Astrocyte (in vitro differentiated cells and primary cell): Measurements from ENCODE around the gene CDK17. TPM values are rescaled to one million over a fixed set of nuclear protein-coding genes. Genes with fewer than 3 reads are reported as not detected.

Experiments
- DNase-seq: peaks from one replicate; pipeline ENCODE4 v3.0.0-alpha.2; 2010; ENCODE audit warnings: low read depth
- FAIRE-seq: peaks from 2 replicates; lab custom pipeline; 2011; peaks lifted over from hg19 to GRCh38; lab: Jason Lieb, UNC
- H2AFZ ChIP-seq: 2 replicates; pipeline ENCODE4 v1.6.0; 2012; ENCODE audit warnings: low read depth, low read length, inconsistent platforms
- H3K27ac ChIP-seq: 2 replicates; pipeline ENCODE4 v1.5.1; 2011; ENCODE audit warnings: low read depth, low read length, inconsistent platforms
- H3K27me3 ChIP-seq: 2 replicates; pipeline ENCODE4 v1.6.0; 2011; ENCODE audit warnings: low read length, inconsistent platforms; ENCODE audit not compliant: insufficient read depth
- H3K36me3 ChIP-seq: 2 replicates; pipeline ENCODE4 v1.5.1; 2011; ENCODE audit warnings: low read length, inconsistent platforms; ENCODE audit not compliant: insufficient read depth
- H3K4me1 ChIP-seq: 2 replicates; pipeline ENCODE4 v1.5.1; 2011; ENCODE audit warnings: low read length, inconsistent platforms; ENCODE audit not compliant: insufficient read depth
- H3K4me2 ChIP-seq: 2 replicates; pipeline ENCODE4 v1.6.0; 2012; ENCODE audit warnings: low read length, inconsistent platforms
- H3K4me3 ChIP-seq: 2 replicates; pipeline ENCODE4 v1.5.1; 2011; ENCODE audit warnings: low read depth, mild to moderate bottlenecking, low read length, inconsistent platforms; ENCODE audit not compliant: insufficient read depth
- H3K79me2 ChIP-seq: 2 replicates; pipeline ENCODE4 v1.6.0; 2012; ENCODE audit warnings: mild to moderate bottlenecking, low read length, inconsistent platforms; ENCODE audit not compliant: insufficient read depth
- H3K9ac ChIP-seq: 2 replicates; pipeline ENCODE4 v1.6.0; 2012; ENCODE audit warnings: mild to moderate bottlenecking, low read length, inconsistent platforms
- H3K9me3 ChIP-seq: 2 replicates; pipeline ENCODE4 v1.5.1; 2012; ENCODE audit warnings: low read depth, mild to moderate bottlenecking, low read length, inconsistent platforms; ENCODE audit not compliant: insufficient read depth
- H4K20me1 ChIP-seq: 2 replicates; pipeline ENCODE4 v1.6.0; 2012; ENCODE audit warnings: low read length, inconsistent platforms; ENCODE audit not compliant: insufficient read depth
- H3K27ac Mint-ChIP-seq: one replicate; pipeline ENCODE4 v1.8.0; 2021; ENCODE audit warnings: mild to moderate bottlenecking, mixed read lengths; ENCODE audit not compliant: unreplicated experiment
- H3K27me3 Mint-ChIP-seq: one replicate; pipeline ENCODE4 v1.8.0; 2021; ENCODE audit warnings: low read depth, mixed read lengths; ENCODE audit not compliant: unreplicated experiment
- H3K36me3 Mint-ChIP-seq: one replicate; pipeline ENCODE4 v1.8.0; 2021; ENCODE audit warnings: low read depth, mixed read lengths; ENCODE audit not compliant: unreplicated experiment
- H3K4me1 Mint-ChIP-seq: one replicate; pipeline ENCODE4 v1.8.0; 2021; ENCODE audit warnings: low read depth, mixed read lengths; ENCODE audit not compliant: unreplicated experiment
- H3K4me3 Mint-ChIP-seq: one replicate; pipeline ENCODE4 v1.8.0; 2021; ENCODE audit warnings: mild to moderate bottlenecking, moderate library complexity, mixed read lengths; ENCODE audit not compliant: unreplicated experiment
- H3K9me3 Mint-ChIP-seq: one replicate; pipeline ENCODE4 v1.8.0; 2021; ENCODE audit warnings: mild to moderate bottlenecking, mixed read lengths; ENCODE audit not compliant: unreplicated experiment
- EZH2 ChIP-seq: IDR thresholded peaks from 2 replicates; pipeline ENCODE4 v1.6.1; 2012; ENCODE audit warnings: mild to moderate bottlenecking, low read length, inconsistent platforms; ENCODE audit not compliant: insufficient read depth
- total RNA-seq: library from RNA; stranded (reverse); gene quantifications from 2 replicates; pipeline ENCODE4 v1.2.1, GENCODE V29; 2021
- TF ChIP-seq, protein P1 (sequence below): IDR thresholded peaks from 2 replicates; pipeline ENCODE4 v1.5.1; 2011; ENCODE audit warnings: low read depth, mild to moderate bottlenecking, inconsistent platforms, low read length, moderate library complexity; ENCODE audit not compliant: insufficient read depth

The CDK17 gene
- total RNA-seq, 1 donor from 2014 or later: 64.2 TPM

DNA sequence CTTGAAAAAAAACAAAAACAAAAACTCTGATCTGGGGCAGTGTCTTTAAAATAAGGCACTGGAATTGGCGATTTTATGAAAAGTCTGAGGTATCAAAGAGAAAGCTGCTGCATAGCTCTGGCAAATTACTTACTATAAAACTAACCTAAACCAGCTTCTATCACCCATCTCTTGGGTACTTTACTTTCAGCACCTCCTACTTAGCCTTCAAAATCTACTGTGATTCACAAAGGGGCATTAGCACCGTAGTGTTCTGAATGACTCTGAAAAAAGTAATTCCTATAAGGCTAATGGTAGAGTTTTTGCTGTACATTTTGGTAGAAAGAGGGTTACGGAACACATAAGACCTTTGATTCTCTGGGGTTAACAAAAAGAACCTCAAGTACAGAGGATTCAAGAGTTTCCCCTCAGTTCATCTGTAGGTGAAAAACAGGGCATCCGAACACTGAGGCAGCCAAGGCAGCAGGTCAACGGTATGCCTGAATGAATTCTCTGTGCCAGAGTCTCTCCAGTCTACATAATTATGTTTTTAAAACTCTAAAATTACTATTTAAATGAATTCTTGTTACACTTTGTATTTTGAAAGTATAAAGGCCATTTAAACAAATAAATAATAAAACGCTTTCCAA, 104.6 kb downstream of the CDK17 start:
- Histone ChIP-seq H4K20me1 (peaks cover 7% of the 10 kb centered on the region), H3K79me2 (peaks cover 4% of the 10 kb centered on the region), H3K27me3 (no peaks in the 10 kb centered on the region), H3K4me1 (no peaks in the 10 kb centered on the region), H2AFZ (no peak overlapping the region), H3K27ac (no peak overlapping the region), H3K9ac (no peak overlapping the region), H3K9me3 (no peaks in the 10 kb centered on the region), H3K4me3 (no peak overlapping the region), H3K4me2 (no peak overlapping the region), H3K36me3 (peaks cover 37% of the 10 kb centered on the region)
- DNase-seq (no peak), FAIRE-seq (no peak)
- Mint-ChIP-seq H3K4me1 (peaks cover 7% of the 10 kb centered on the region), H3K27ac (no peak overlapping the region), H3K9me3 (no peaks in the 10 kb centered on the region), H3K36me3 (peaks cover 20% of the 10 kb centered on the region), H3K4me3 (no peak overlapping the region), H3K27me3 (no peaks in the 10 kb centered on the region)
- TF ChIP-seq EZH2: no peak
- TF ChIP-seq, protein P1, sequence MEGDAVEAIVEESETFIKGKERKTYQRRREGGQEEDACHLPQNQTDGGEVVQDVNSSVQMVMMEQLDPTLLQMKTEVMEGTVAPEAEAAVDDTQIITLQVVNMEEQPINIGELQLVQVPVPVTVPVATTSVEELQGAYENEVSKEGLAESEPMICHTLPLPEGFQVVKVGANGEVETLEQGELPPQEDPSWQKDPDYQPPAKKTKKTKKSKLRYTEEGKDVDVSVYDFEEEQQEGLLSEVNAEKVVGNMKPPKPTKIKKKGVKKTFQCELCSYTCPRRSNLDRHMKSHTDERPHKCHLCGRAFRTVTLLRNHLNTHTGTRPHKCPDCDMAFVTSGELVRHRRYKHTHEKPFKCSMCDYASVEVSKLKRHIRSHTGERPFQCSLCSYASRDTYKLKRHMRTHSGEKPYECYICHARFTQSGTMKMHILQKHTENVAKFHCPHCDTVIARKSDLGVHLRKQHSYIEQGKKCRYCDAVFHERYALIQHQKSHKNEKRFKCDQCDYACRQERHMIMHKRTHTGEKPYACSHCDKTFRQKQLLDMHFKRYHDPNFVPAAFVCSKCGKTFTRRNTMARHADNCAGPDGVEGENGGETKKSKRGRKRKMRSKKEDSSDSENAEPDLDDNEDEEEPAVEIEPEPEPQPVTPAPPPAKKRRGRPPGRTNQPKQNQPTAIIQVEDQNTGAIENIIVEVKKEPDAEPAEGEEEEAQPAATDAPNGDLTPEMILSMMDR: no peak

DNA sequence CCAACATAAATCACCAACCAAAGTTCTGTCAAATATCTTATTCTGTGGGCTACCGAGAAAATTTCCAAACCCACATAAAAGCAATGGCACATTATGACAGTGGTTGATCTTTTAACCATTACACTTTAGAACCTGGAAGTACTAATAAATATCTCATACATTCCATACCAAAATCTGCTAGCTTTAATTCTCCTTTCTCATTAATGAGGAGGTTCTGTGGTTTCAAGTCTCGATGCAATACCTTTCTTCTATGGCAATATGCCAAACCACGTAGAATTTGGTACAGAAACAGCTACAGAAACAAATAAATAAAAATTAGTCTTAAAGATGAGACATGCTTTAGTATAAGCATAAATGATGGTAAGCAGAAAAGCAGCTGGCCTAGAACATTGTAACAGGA, 105.4 kb downstream of the CDK17 start:
- H3K4me1 Mint-ChIP-seq: peaks cover 5% of the 10 kb centered on the region
- Histone ChIP-seq H3K27ac (no peak overlapping the region), H3K4me1 (no peaks in the 10 kb centered on the region), H3K9ac (no peak overlapping the region), H4K20me1 (peaks cover 7% of the 10 kb centered on the region), H3K79me2 (peaks cover 4% of the 10 kb centered on the region), H3K4me3 (no peak overlapping the region), H3K9me3 (no peaks in the 10 kb centered on the region), H3K4me2 (no peak overlapping the region), H3K36me3 (peaks cover 37% of the 10 kb centered on the region), H3K27me3 (no peaks in the 10 kb centered on the region), H2AFZ (no peak overlapping the region)
- no peaks in the 10 kb centered on the region for H3K27me3 Mint-ChIP-seq
- H3K9me3 Mint-ChIP-seq: no peaks in the 10 kb centered on the region
- H3K4me3 Mint-ChIP-seq: no peak overlapping the region
- no peak for TF ChIP-seq EZH2
- TF ChIP-seq, protein P1: no peak
- peaks cover 17% of the 10 kb centered on the region for H3K36me3 Mint-ChIP-seq
- DNase-seq (peak; percentile 74), FAIRE-seq (no peak)
- no peak overlapping the region for H3K27ac Mint-ChIP-seq

DNA sequence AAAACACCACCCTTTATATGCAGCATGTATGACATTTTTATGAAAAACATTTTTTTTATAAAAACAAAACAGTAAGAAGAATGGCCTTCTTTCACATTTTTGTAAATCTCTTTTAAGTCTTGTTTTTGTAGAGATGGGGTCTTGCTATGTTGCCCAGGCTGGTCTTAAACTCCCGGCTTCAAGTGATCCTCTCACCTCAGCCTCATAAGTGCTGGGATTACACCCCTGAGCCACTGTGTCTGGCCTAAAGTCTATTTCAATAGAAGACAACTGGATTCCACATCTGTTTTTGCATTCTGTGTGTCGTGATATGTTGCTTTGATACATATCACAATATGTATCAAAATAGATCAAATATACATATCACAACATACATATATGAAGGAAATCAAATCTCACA, 107.1 kb downstream of the CDK17 start:
- FAIRE-seq (no peak), DNase-seq (no peak)
- Histone ChIP-seq H3K36me3 (peaks cover 46% of the 10 kb centered on the region), H3K9ac (no peak overlapping the region), H3K9me3 (no peaks in the 10 kb centered on the region), H3K79me2 (peaks cover 11% of the 10 kb centered on the region), H2AFZ (no peak overlapping the region), H3K4me2 (no peak overlapping the region), H4K20me1 (peaks cover 11% of the 10 kb centered on the region), H3K4me3 (no peak overlapping the region), H3K27ac (no peak overlapping the region), H3K4me1 (no peaks in the 10 kb centered on the region), H3K27me3 (no peaks in the 10 kb centered on the region)
- Mint-ChIP-seq H3K4me3 (no peak overlapping the region), H3K9me3 (no peaks in the 10 kb centered on the region), H3K4me1 (peaks cover 3% of the 10 kb centered on the region), H3K36me3 (peaks cover 14% of the 10 kb centered on the region), H3K27me3 (no peaks in the 10 kb centered on the region), H3K27ac (no peak overlapping the region)
- TF ChIP-seq, protein P1: no peak
- TF ChIP-seq EZH2: no peak
